Astrocyte (in vitro differentiated cells and primary cell): Measurements from ENCODE around the gene NSMF.

Experiments used
- EZH2 ChIP-seq: IDR thresholded peaks from 2 replicates; pipeline ENCODE4 v1.6.1; 2012; ENCODE audit warnings: mild to moderate bottlenecking, low read length, inconsistent platforms; ENCODE audit not compliant: insufficient read depth
- TF ChIP-seq, protein P1 (sequence below): IDR thresholded peaks from 2 replicates; pipeline ENCODE4 v1.5.1; 2011; ENCODE audit warnings: low read depth, mild to moderate bottlenecking, inconsistent platforms, low read length, moderate library complexity; ENCODE audit not compliant: insufficient read depth

DNA sequence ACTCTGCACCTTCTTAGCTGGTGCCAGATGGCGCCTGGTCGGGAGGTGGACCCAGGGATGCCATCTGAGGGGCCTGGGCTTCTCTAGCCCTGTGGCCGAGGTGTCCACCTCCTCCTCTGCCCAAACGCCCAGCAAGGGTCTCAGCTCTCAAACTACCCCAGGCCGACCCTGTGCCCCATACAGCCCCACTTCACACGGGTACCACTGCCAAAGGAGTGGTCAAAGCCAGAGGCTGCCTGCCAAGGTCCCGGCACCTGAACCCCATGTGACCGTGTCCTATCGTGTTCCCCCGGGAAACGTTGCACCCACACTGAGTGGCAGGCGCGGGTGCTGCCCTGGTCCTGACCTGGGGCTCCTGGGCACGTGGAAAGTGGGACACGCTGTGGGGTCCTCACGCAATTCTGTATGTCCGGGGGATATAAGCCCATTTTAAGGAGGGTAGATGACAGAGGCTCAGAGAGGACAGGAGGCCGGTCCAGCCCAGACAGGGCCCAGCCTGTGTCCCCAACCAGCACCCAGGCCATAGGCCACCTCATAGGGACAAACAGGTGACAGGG lies 19.9 kb downstream of the NSMF start:
- TF ChIP-seq, protein P1, sequence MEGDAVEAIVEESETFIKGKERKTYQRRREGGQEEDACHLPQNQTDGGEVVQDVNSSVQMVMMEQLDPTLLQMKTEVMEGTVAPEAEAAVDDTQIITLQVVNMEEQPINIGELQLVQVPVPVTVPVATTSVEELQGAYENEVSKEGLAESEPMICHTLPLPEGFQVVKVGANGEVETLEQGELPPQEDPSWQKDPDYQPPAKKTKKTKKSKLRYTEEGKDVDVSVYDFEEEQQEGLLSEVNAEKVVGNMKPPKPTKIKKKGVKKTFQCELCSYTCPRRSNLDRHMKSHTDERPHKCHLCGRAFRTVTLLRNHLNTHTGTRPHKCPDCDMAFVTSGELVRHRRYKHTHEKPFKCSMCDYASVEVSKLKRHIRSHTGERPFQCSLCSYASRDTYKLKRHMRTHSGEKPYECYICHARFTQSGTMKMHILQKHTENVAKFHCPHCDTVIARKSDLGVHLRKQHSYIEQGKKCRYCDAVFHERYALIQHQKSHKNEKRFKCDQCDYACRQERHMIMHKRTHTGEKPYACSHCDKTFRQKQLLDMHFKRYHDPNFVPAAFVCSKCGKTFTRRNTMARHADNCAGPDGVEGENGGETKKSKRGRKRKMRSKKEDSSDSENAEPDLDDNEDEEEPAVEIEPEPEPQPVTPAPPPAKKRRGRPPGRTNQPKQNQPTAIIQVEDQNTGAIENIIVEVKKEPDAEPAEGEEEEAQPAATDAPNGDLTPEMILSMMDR = no peak
- TF ChIP-seq EZH2 = no peak
